RWPE1 (cell line): Measurements from ENCODE around the gene KISS1R.

ENCODE experiments used
- CTCF ChIA-PET: fragments of 350-600 bp; sonication (Branson Sonifier 250); formaldehyde crosslinking; extraction: SDS; loops from one replicate; lab custom pipeline; 2021; lab: Yijun Ruan, JAX
- POLR2A ChIA-PET: fragments of 400-600 bp; formaldehyde crosslinking; extraction: SDS; loops from one replicate; lab custom pipeline; 2020; ENCODE audit warnings: antibody characterized with exemption; ENCODE audit not compliant: low non-redundant PET; lab: Yijun Ruan, JAX
- DNase-seq: peaks from one replicate; pipeline ENCODE4 v3.0.0; 2012; ENCODE audit warnings: low spot score
- H3K27ac ChIP-seq: fragments of 450-650 bp; 2 replicates; pipeline ENCODE4 v1.5.1; 2017
- TF ChIP-seq, protein P1 (sequence below): fragments of 450-650 bp; conservative IDR thresholded peaks from 2 replicates; pipeline ENCODE4 v1.5.1; 2017; ENCODE audit warnings: low read depth, mild to moderate bottlenecking

KISS1R gene

GRCh38 chr19:870963-871401 lies 46.2 kb upstream of the KISS1R start:
- no peak for DNase-seq
- POLR2A ChIA-PET, result interaction anchor here (0.6 kb wide), 1 partner anchor 39 kb away, joined by 3 read pairs; no protein-coding TSS in a partner anchor
- CTCF ChIA-PET, result no interaction called here
- TF ChIP-seq, protein P1, sequence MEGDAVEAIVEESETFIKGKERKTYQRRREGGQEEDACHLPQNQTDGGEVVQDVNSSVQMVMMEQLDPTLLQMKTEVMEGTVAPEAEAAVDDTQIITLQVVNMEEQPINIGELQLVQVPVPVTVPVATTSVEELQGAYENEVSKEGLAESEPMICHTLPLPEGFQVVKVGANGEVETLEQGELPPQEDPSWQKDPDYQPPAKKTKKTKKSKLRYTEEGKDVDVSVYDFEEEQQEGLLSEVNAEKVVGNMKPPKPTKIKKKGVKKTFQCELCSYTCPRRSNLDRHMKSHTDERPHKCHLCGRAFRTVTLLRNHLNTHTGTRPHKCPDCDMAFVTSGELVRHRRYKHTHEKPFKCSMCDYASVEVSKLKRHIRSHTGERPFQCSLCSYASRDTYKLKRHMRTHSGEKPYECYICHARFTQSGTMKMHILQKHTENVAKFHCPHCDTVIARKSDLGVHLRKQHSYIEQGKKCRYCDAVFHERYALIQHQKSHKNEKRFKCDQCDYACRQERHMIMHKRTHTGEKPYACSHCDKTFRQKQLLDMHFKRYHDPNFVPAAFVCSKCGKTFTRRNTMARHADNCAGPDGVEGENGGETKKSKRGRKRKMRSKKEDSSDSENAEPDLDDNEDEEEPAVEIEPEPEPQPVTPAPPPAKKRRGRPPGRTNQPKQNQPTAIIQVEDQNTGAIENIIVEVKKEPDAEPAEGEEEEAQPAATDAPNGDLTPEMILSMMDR, result no peak
- H3K27ac ChIP-seq, result peak overlapping the region; percentile 100

GRCh38 chr19:871446-872265 lies 45.5 kb upstream of the KISS1R start:
- DNase-seq, result peak; percentile 51
- TF ChIP-seq, protein P1, result no peak
- POLR2A ChIA-PET, result interaction anchor here (0.6 kb wide), 1 partner anchor 39 kb away, joined by 3 read pairs; no protein-coding TSS in a partner anchor

GRCh38 chr19:872266-872951 lies 44.7 kb upstream of the KISS1R start:
- peak overlapping the region; percentile 100 for H3K27ac ChIP-seq
- TF ChIP-seq, protein P1, result no peak
- DNase-seq, result peak; percentile 82
- CTCF ChIA-PET, result interaction anchor here (0.6 to 1.1 kb wide), 2 partner anchors 9 to 102 kb away, joined by 3 to 4 read pairs; no protein-coding TSS in a partner anchor
- POLR2A ChIA-PET, result no interaction called here

More at GRCh38 chr19:871446-872265, 45.5 kb upstream of the KISS1R start:
- peak overlapping the region; percentile 100 for H3K27ac ChIP-seq
- CTCF ChIA-PET, result interaction anchor here (0.6 to 1.1 kb wide), 2 partner anchors 8 to 384 kb away, joined by 3 to 4 read pairs; no protein-coding TSS in a partner anchor

- peak overlapping the region; percentile 100 for H3K27ac ChIP-seq
- DNase-seq, result peak; percentile 76
- TF ChIP-seq, protein P1, result no peak
- ChIA-PET CTCF (interaction anchor here (0.6 to 1.1 kb wide), 2 partner anchors 10 to 103 kb away, joined by 3 to 4 read pairs; no protein-coding TSS in a partner anchor), POLR2A (no interaction called here)
Measured at GRCh38 chr19:873084-873483, 44.0 kb upstream of the KISS1R start.

DNA sequence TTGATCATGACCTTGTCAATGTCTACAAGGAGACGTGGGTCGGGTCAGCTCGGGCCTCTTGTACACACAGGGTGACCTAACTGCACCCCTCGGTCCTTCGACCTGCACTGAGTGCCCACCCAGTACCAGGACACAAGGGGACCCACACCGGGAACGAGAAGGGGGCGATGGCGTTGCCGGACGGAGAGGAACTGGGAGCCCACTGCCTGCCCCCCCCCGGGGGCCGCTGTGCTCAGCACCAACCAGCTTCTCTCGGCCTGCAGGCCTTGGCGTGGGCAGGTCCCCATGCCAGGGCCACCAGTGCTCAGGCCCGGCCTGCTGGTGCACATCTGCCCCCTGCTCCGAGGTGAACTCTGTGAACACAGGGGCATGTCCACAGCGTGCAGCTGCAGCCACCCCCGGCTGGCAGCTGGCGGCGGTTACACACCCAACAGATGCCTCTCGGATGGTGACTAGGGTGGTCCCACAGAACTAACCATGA lies 43.5 kb upstream of the KISS1R start:
- no peak for DNase-seq
- CTCF ChIA-PET, result no interaction called here
- H3K27ac ChIP-seq, result peak overlapping the region; percentile 100
- POLR2A ChIA-PET, result no interaction called here
- TF ChIP-seq, protein P1, result no peak
